GM19023 (cell line): Measurements from ENCODE around the gene PSORS1C2.
"Not testable (repeated sequence)": the region's sequence is repeated elsewhere in the genome, so short reads cannot be mapped to it uniquely, and the experiment has no call there.

ENCODE experiments used
- ATAC-seq: cut with Tn5 transposase; IDR thresholded peaks from one replicate; pipeline ENCODE4 v1.9.1; 2021; ENCODE audit warnings: mild to moderate bottlenecking, moderate library complexity; ENCODE audit not compliant: unreplicated experiment

PSORS1C2 gene

GRCh38 chr6:31138982-31139381 lies at the start of gene PSORS1C2:
TSS of gene PSORS1C2 (minus strand) at chr6:31139066. CDS start at chr6:31139026, 40 bp downstream.
- ATAC-seq, result no peak

- ATAC-seq, result no peak
These were observed 48.9 kb upstream of the PSORS1C2 start for GRCh38 chr6:31187780-31188194.

GRCh38 chr6:31186052-31186734 lies 47.3 kb upstream of the PSORS1C2 start:
- ATAC-seq, result no peak

- not testable (repeated sequence) for ATAC-seq
These were observed 46.8 kb upstream of the PSORS1C2 start for GRCh38 chr6:31185695-31186051.

GRCh38 chr6:31183859-31184258 lies 45.0 kb upstream of the PSORS1C2 start:
- not testable (repeated sequence) for ATAC-seq

- ATAC-seq, result not testable (repeated sequence)
These were observed 44.4 kb upstream of the PSORS1C2 start for GRCh38 chr6:31183287-31183686.

- ATAC-seq, result no peak
These were observed 41.6 kb upstream of the PSORS1C2 start for GRCh38 chr6:31180500-31180899.

- no peak for ATAC-seq
These were observed 41.0 kb upstream of the PSORS1C2 start for GRCh38 chr6:31179896-31180295.

GRCh38 chr6:31179042-31179386 lies 40.1 kb upstream of the PSORS1C2 start:
- no peak for ATAC-seq

- no peak for ATAC-seq
These were observed 39.5 kb upstream of the PSORS1C2 start for GRCh38 chr6:31178143-31179041.

GRCh38 chr6:31175971-31176370 lies 37.1 kb upstream of the PSORS1C2 start:
- no peak for ATAC-seq

GRCh38 chr6:31174378-31174777 lies 35.5 kb upstream of the PSORS1C2 start:
- ATAC-seq, result no peak

GRCh38 chr6:31173406-31173805 lies 34.5 kb upstream of the PSORS1C2 start:
- ATAC-seq, result no peak

- no peak for ATAC-seq
These were observed 34.1 kb upstream of the PSORS1C2 start for GRCh38 chr6:31172973-31173384.

- no peak for ATAC-seq
These were observed 33.4 kb upstream of the PSORS1C2 start for GRCh38 chr6:31171931-31172905.

GRCh38 chr6:31170987-31171671 lies 32.3 kb upstream of the PSORS1C2 start:
- no peak for ATAC-seq

- no peak for ATAC-seq
These were observed 31.7 kb upstream of the PSORS1C2 start, which contains the start of gene POU5F1 for GRCh38 chr6:31170600-31170881. TSS of gene POU5F1 (minus strand) at chr6:31170682. CDS start at chr6:31170620, 62 bp downstream.

- not testable (repeated sequence) for ATAC-seq
These were observed 31.2 kb upstream of the PSORS1C2 start for GRCh38 chr6:31169858-31170599.

GRCh38 chr6:31169123-31169857 lies 30.4 kb upstream of the PSORS1C2 start:
- ATAC-seq, result no peak
